H9 (cell line): ENCODE results near the gene ACADM. TPM values are rescaled to one million over a fixed set of nuclear protein-coding genes. Genes with fewer than 3 reads are reported as not detected.

Experiments used
- DNase-seq: peaks from one replicate; pipeline ENCODE4 v3.0.0-alpha.2; 2017
- H2AFZ ChIP-seq: one replicate; pipeline ENCODE4 v1.6.1; 2013; ENCODE audit warnings: mild to moderate bottlenecking, low read length, control low read depth, moderate library complexity
- H2AK5ac ChIP-seq: 2 replicates; pipeline ENCODE4 v1.6.1; 2013; ENCODE audit warnings: low read length, control low read depth, mixed read lengths; ENCODE audit not compliant: insufficient read length
- H2BK120ac ChIP-seq: one replicate; pipeline ENCODE4 v1.6.1; 2013; ENCODE audit warnings: low read depth, mild to moderate bottlenecking, low read length, control low read depth, inconsistent platforms; ENCODE audit not compliant: poor library complexity, severe bottlenecking
- H2BK12ac ChIP-seq: 2 replicates; pipeline ENCODE4 v1.6.1; 2013; ENCODE audit warnings: low read length, control low read depth, mixed read lengths, low read depth; ENCODE audit not compliant: insufficient read length
- H2BK15ac ChIP-seq: 2 replicates; pipeline ENCODE4 v1.6.1; 2013; ENCODE audit warnings: low read depth, low read length, control low read depth
- H2BK20ac ChIP-seq: one replicate; pipeline ENCODE4 v1.6.1; 2013; ENCODE audit warnings: low read depth, mild to moderate bottlenecking, low read length, control low read depth, inconsistent platforms; ENCODE audit not compliant: poor library complexity, severe bottlenecking
- H2BK5ac ChIP-seq: 2 replicates; pipeline ENCODE4 v1.6.1; 2013; ENCODE audit warnings: low read length, control low read depth, mixed read lengths; ENCODE audit not compliant: insufficient read length
- H3K14ac ChIP-seq: 2 replicates; pipeline ENCODE4 v1.6.1; 2013; ENCODE audit warnings: low read length, control low read depth; ENCODE audit not compliant: insufficient read depth
- H3K18ac ChIP-seq: 2 replicates; pipeline ENCODE4 v1.6.1; 2013; ENCODE audit warnings: low read depth, mild to moderate bottlenecking, mixed read lengths, low read length, control low read depth; ENCODE audit not compliant: insufficient read length
- H3K23ac ChIP-seq: 2 replicates; pipeline ENCODE4 v1.6.1; 2013; ENCODE audit warnings: low read length, control low read depth, mixed read lengths, low read depth; ENCODE audit not compliant: insufficient read length
- H3K23me2 ChIP-seq: 2 replicates; pipeline ENCODE4 v1.6.1; 2013; ENCODE audit warnings: low read depth, mild to moderate bottlenecking, mixed read lengths, low read length, control low read depth; ENCODE audit not compliant: insufficient read length, poor library complexity, severe bottlenecking
- H3K27ac ChIP-seq: 2 replicates; pipeline ENCODE4 v1.5.1; 2013; ENCODE audit warnings: low read length, control low read depth, mixed read lengths, low read depth; ENCODE audit not compliant: insufficient read length
- H3K27me3 ChIP-seq: 2 replicates; pipeline ENCODE4 v1.6.1; 2013; ENCODE audit warnings: low read length, control low read depth, inconsistent platforms; ENCODE audit not compliant: insufficient read depth
- H3K4ac ChIP-seq: 2 replicates; pipeline ENCODE4 v1.6.1; 2013; ENCODE audit warnings: low read depth, mild to moderate bottlenecking, control low read depth, inconsistent platforms, low read length, moderate library complexity
- H3K4me1 ChIP-seq: 2 replicates; pipeline ENCODE4 v1.6.1; 2013; ENCODE audit warnings: low read length, control low read depth, inconsistent platforms; ENCODE audit not compliant: insufficient read depth
- H3K4me2 ChIP-seq: 2 replicates; pipeline ENCODE4 v1.6.1; 2013; ENCODE audit warnings: low read length, control low read depth, mixed read lengths; ENCODE audit not compliant: insufficient read length, insufficient read depth
- H3K56ac ChIP-seq: 2 replicates; pipeline ENCODE4 v1.6.1; 2013; ENCODE audit warnings: low read depth, mild to moderate bottlenecking, mixed read lengths, low read length, control low read depth; ENCODE audit not compliant: insufficient read length
- H3K79me1 ChIP-seq: 2 replicates; pipeline ENCODE4 v1.6.1; 2013; ENCODE audit warnings: low read depth, mild to moderate bottlenecking, moderate library complexity, low read length, control low read depth, inconsistent platforms; ENCODE audit not compliant: insufficient read depth, poor library complexity, severe bottlenecking
- H3K79me2 ChIP-seq: 2 replicates; pipeline ENCODE4 v1.6.1; 2013; ENCODE audit warnings: low read length, control low read depth, inconsistent platforms; ENCODE audit not compliant: insufficient read depth
- H3K9ac ChIP-seq: 2 replicates; pipeline ENCODE4 v1.6.1; 2013; ENCODE audit warnings: low read length, control low read depth, mixed read lengths; ENCODE audit not compliant: insufficient read length; ENCODE audit errors: extremely low read depth
- H3K9me3 ChIP-seq: one replicate; pipeline ENCODE4 v1.6.1; 2013; ENCODE audit warnings: low read depth, low read length, inconsistent platforms; ENCODE audit not compliant: control insufficient read depth
- H3T11ph ChIP-seq: one replicate; pipeline ENCODE4 v1.6.1; 2013; ENCODE audit warnings: mild to moderate bottlenecking, low read length, control low read depth, inconsistent platforms
- H4K20me1 ChIP-seq: one replicate; pipeline ENCODE4 v1.6.1; 2013; ENCODE audit not compliant: control insufficient read depth, insufficient read length, insufficient read depth
- H4K5ac ChIP-seq: 2 replicates; pipeline ENCODE4 v1.6.1; 2013; ENCODE audit warnings: low read depth, mild to moderate bottlenecking, mixed read lengths, low read length, control low read depth; ENCODE audit not compliant: insufficient read length
- H4K8ac ChIP-seq: replicated peaks from 2 replicates; pipeline ENCODE4 v1.6.1; 2013; ENCODE audit warnings: low read length, control low read depth, mixed read lengths, low read depth; ENCODE audit not compliant: insufficient read length
- H4K91ac ChIP-seq: 2 replicates; pipeline ENCODE4 v1.6.1; 2013; ENCODE audit warnings: low read depth, mild to moderate bottlenecking, moderate library complexity, mixed read lengths, low read length, control low read depth; ENCODE audit not compliant: insufficient read length
- H3K27ac Mint-ChIP-seq, 3 experiments: 2 replicates in 2 of 3; 3 replicates in 1 of 3; pipeline ENCODE4 v1.8.0; 2020 to 2021; ENCODE audit warnings: mixed read lengths in 3 of 3, mild to moderate bottlenecking in 1 of 3, moderate library complexity in 1 of 3
- H3K27me3 Mint-ChIP-seq: 2 replicates; pipeline ENCODE4 v1.8.0; 2021; ENCODE audit warnings: low read depth, mild to moderate bottlenecking, moderate library complexity, mixed read lengths
- H3K36me3 Mint-ChIP-seq, 3 experiments: 2 replicates in 2 of 3; 3 replicates in 1 of 3; pipeline ENCODE4 v1.8.0; 2020 to 2021; ENCODE audit warnings: low read depth in 3 of 3, mixed read lengths in 3 of 3; ENCODE audit not compliant: insufficient read depth in 1 of 3
- H3K4me1 Mint-ChIP-seq, 2 experiments: 2 replicates each; pipeline ENCODE4 v1.8.0; 2020; ENCODE audit warnings: mixed read lengths in 2 of 2
- H3K4me3 Mint-ChIP-seq, 2 experiments: 2 replicates in 1 of 2; 3 replicates in 1 of 2; pipeline ENCODE4 v1.8.0; 2020 to 2021; ENCODE audit warnings: mild to moderate bottlenecking in 2 of 2, mixed read lengths in 2 of 2, moderate library complexity in 1 of 2
- H3K9me3 Mint-ChIP-seq, 2 experiments: 2 replicates in 1 of 2; 3 replicates in 1 of 2; pipeline ENCODE4 v1.8.0; 2020; ENCODE audit warnings: mild to moderate bottlenecking in 2 of 2, mixed read lengths in 2 of 2, moderate library complexity in 1 of 2
- CTCF ChIP-seq: fragments of 200-600 bp; sonication (generic); conservative IDR thresholded peaks from 3 replicates; pipeline ENCODE4 v1.8.0; 2021; ENCODE audit warnings: antibody characterized with exemption, mild to moderate bottlenecking
- WGBS: extraction: QIAGEN DNeasy Blood & Tissue Kit; methylation state at CpG from one replicate; pipeline ENCODE4 v1.1.7; 2013; ENCODE audit warnings: missing lambda C conversion rate, low lambda C conversion rate, mixed read lengths; ENCODE audit not compliant: insufficient read length; ENCODE audit errors: extremely low coverage; 5-methylcytosine and 5-hydroxymethylcytosine counted together
- total RNA-seq: library from RNA; stranded (reverse); gene quantifications from 2 replicates; pipeline ENCODE4 v1.2.1, GENCODE V29; 2021

The ACADM gene
- total RNA-seq, 1 experiment from 2014 or later: 51.3 TPM

GRCh38 chr1:75708910-75709309 is 15.6 kb upstream of the ACADM start:
- Histone ChIP-seq H3K18ac (no peak overlapping the region), H2BK120ac (no peak overlapping the region), H3K4me2 (no peak overlapping the region), H3T11ph (no peak overlapping the region), H3K4me1 (no peaks in the 10 kb centered on the region), H2AK5ac (no peak overlapping the region), H4K91ac (no peak overlapping the region), H4K5ac (no peak overlapping the region), H4K8ac (no peak overlapping the region), H3K4ac (no peak overlapping the region), H4K20me1 (no peaks in the 10 kb centered on the region), H2BK20ac (no peak overlapping the region), H3K79me1 (no peaks in the 10 kb centered on the region), H3K14ac (no peak overlapping the region), H2BK15ac (no peak overlapping the region), H3K56ac (no peak overlapping the region), H3K23ac (no peak overlapping the region), H3K9ac (no peak overlapping the region), H3K27me3 (no peaks in the 10 kb centered on the region), H2BK5ac (no peak overlapping the region), H2AFZ (no peak overlapping the region), H3K23me2 (no peaks in the 10 kb centered on the region), H3K27ac (no peak overlapping the region), H3K79me2 (no peaks in the 10 kb centered on the region), H2BK12ac (no peak overlapping the region), H3K9me3 (no peaks in the 10 kb centered on the region)
- no peak for DNase-seq
- Mint-ChIP-seq H3K4me3 (no peak overlapping the region), H3K36me3 (no peaks in the 10 kb centered on the region; a peak in 1 of 7 replicates), H3K4me1 (no peaks in the 10 kb centered on the region), H3K27me3 (no peaks in the 10 kb centered on the region; the same call in 1 of the 2 replicates), H3K27ac (no peak overlapping the region), H3K9me3 (no peaks in the 10 kb centered on the region; a peak in 1 of 5 replicates)
- no CpG with 5 or more reads among the region's 2 CpGs for WGBS
- no peak for TF ChIP-seq CTCF
